ENCODE measurements around the gene CCDC12.

The CCDC12 gene

DNA sequence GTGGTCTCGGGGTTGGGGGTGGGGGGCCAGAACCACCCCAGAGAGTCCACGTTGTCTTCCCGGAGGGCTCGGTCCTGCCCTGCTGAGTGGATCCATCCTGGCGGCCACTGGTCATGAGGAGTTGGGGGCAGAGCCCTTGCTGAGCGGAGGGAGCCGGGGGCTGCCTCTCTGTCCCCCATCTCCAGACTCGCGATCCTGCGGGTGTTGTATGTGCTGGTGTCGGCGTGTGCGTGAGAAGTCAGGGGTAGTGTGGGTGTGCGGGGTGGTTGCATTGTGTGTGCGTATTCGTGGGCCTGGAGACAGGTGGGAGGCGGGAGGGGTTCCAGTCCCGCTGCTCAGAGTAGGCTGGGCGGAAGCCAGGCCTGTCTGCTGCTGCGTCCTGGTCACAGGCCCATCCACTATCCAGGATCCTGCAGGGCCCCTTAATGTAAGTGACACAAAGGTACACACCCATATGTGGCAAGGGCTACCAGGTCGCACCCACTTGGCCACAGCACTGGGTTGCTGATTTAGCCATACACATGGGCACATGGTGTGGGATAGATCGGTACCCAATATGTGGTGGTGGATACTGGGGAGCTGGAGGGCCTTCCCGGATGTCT, 33.7 kb upstream of the CCDC12 start:
- Histone ChIP-seq H3K27ac (ENCODE audit: low read length) (no peak overlapping the region), H3K79me2 (ENCODE audit: low read length) (no peaks in the 10 kb centered on the region), H3F3A (ENCODE audit: insufficient read depth, low read length) (peaks cover 7% of the 10 kb centered on the region; the same call in 1 of the 2 replicates), H3K36me3 (replicated peaks; ENCODE audit: insufficient read depth, low read length) (no peaks in the 10 kb centered on the region), H2AFZ (ENCODE audit: low read length) (no peak overlapping the region), H3K9me2 (replicated peaks; ENCODE audit: insufficient read depth, low read length) (no peaks in the 10 kb centered on the region), H4K20me1 (ENCODE audit: insufficient read depth, low read length) (no peaks in the 10 kb centered on the region), H3K4me2 (ENCODE audit: low read depth, low read length) (no peak overlapping the region), H3K4me3 (ENCODE audit: low read length) (no peak overlapping the region), H3K4me1 (ENCODE audit: low read length) (no peaks in the 10 kb centered on the region), H3K9ac (ENCODE audit: low read length) (no peak overlapping the region), H3K27me3 (replicated peaks; ENCODE audit: insufficient read depth, low read length) (no peaks in the 10 kb centered on the region), H3K9me3 (replicated peaks; ENCODE audit: insufficient read depth, low read length) (no peaks in the 10 kb centered on the region)
- DNase-seq = no peak
- TF ChIP-seq EZH2 (optimal IDR thresholded peaks at IDR 0.05; ENCODE audit: low read depth, low read length) (no peak), EZH2phosphoT487 (IDR thresholded peaks at IDR 0.05; ENCODE audit: low read length) (no peak), CTCF (IDR thresholded peaks at IDR 0.05; ENCODE audit: low read length) (no peak)

DNA sequence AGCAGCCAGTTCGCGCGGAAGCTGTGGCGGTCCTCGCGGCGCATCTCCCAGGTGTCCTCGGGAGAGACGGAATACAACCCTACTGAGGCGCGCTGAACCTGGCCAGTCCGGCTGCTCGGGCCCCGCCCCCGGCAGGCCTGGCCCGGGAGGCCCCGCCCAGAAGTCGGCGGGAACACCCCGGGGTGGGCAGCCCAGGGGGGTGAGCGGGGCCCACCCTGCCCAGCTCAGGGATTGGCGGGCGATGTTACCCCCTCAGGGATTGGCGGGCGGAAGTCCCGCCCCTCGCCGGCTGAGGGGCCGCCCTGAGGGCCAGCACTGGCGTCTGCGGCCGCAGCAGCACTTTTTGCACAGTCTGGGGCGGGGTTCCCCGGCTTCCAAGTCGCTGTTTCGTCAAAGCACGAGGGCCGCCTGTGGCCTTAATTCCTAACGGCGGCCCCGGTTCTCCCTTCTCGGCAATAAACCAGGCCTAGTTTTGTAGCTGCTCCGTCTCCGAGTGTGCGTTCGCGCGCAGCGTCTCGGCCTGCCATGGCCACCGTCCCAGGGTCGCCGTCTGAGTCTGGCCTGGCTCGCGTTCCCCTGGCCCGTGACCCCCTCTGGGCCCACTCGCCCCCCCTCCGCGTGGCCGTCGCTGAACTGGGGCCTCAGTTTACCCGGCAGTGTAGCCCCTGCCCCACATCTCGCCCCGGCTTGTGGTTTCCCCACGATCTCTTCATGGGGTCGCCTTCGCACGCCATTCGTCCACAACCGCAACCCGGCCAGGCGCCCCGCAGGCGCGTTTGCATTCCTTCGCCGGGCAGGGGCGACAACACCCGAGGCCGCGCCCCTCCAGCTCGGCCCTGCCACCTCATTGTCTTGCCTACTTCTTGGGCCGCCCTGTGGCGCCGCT, 32.9 kb upstream of the CCDC12 start:
- H3F3A ChIP-seq (ENCODE audit: insufficient read depth, low read length) = peaks cover 7% of the 10 kb centered on the region; the same call in 1 of the 2 replicates
- H3K79me2 ChIP-seq (ENCODE audit: low read length) = no peaks in the 10 kb centered on the region
- no peaks in the 10 kb centered on the region for H3K36me3 ChIP-seq (replicated peaks; ENCODE audit: insufficient read depth, low read length)
- H3K9me2 ChIP-seq (replicated peaks; ENCODE audit: insufficient read depth, low read length) = no peaks in the 10 kb centered on the region
- no peak overlapping the region for H3K4me2 ChIP-seq (ENCODE audit: low read depth, low read length)
- no peaks in the 10 kb centered on the region for H3K9me3 ChIP-seq (replicated peaks; ENCODE audit: insufficient read depth, low read length)
- H3K27me3 ChIP-seq (replicated peaks; ENCODE audit: insufficient read depth, low read length) = no peaks in the 10 kb centered on the region
- no peak for DNase-seq
- no peak overlapping the region for H3K27ac ChIP-seq (ENCODE audit: low read length)
- H3K9ac ChIP-seq (ENCODE audit: low read length) = no peak overlapping the region
- no peak for TF ChIP-seq CTCF (IDR thresholded peaks at IDR 0.05; ENCODE audit: low read length)
- no peak for TF ChIP-seq EZH2phosphoT487 (IDR thresholded peaks at IDR 0.05; ENCODE audit: low read length)
- no peak for TF ChIP-seq EZH2 (optimal IDR thresholded peaks at IDR 0.05; ENCODE audit: low read depth, low read length)
- H3K4me1 ChIP-seq (ENCODE audit: low read length) = no peaks in the 10 kb centered on the region
- no peaks in the 10 kb centered on the region for H4K20me1 ChIP-seq (ENCODE audit: insufficient read depth, low read length)
- no peak overlapping the region for H2AFZ ChIP-seq (ENCODE audit: low read length)
- H3K4me3 ChIP-seq (ENCODE audit: low read length) = no peak overlapping the region

- Histone ChIP-seq H3K9ac (ENCODE audit: low read length) (no peak overlapping the region), H3K79me2 (ENCODE audit: low read length) (no peaks in the 10 kb centered on the region), H3K27me3 (replicated peaks; ENCODE audit: insufficient read depth, low read length) (no peaks in the 10 kb centered on the region), H3F3A (ENCODE audit: insufficient read depth, low read length) (peaks cover 7% of the 10 kb centered on the region; the same call in 1 of the 2 replicates), H3K4me1 (ENCODE audit: low read length) (no peaks in the 10 kb centered on the region), H4K20me1 (ENCODE audit: insufficient read depth, low read length) (no peaks in the 10 kb centered on the region), H3K9me2 (replicated peaks; ENCODE audit: insufficient read depth, low read length) (no peaks in the 10 kb centered on the region), H2AFZ (ENCODE audit: low read length) (no peak overlapping the region), H3K4me2 (ENCODE audit: low read depth, low read length) (no peak overlapping the region), H3K9me3 (replicated peaks; ENCODE audit: insufficient read depth, low read length) (no peaks in the 10 kb centered on the region), H3K27ac (ENCODE audit: low read length) (no peak overlapping the region), H3K4me3 (ENCODE audit: low read length) (no peak overlapping the region), H3K36me3 (replicated peaks; ENCODE audit: insufficient read depth, low read length) (no peaks in the 10 kb centered on the region)
- DNase-seq = no peak
- no peak for TF ChIP-seq EZH2phosphoT487 (IDR thresholded peaks at IDR 0.05; ENCODE audit: low read length)
- TF ChIP-seq CTCF (IDR thresholded peaks at IDR 0.05; ENCODE audit: low read length) = no peak
- no peak for TF ChIP-seq EZH2 (optimal IDR thresholded peaks at IDR 0.05; ENCODE audit: low read depth, low read length)
These were observed 32.3 kb upstream of the CCDC12 start for GRCh38 chr3:47008851-47009224.
